Mucosa of rectum (tissue), 2 donors: ENCODE measurements around the gene RAB11FIP3.
A peak's percentile ranks its signal among the peaks of the same experiment; 100 is the strongest.

ENCODE experiments used
- H3K27ac ChIP-seq, 2 donors: one replicate each; pipeline ENCODE4 v1.7.0; 2013; ENCODE audit warnings: inconsistent platforms in 2 of 2, low read depth in 2 of 2, low read length in 2 of 2
- H3K27me3 ChIP-seq, 2 donors: one replicate each; pipeline ENCODE4 v1.7.0; 2013; ENCODE audit warnings: low read length in 2 of 2; ENCODE audit not compliant: control insufficient read depth in 2 of 2, insufficient read depth in 2 of 2
- H3K36me3 ChIP-seq, 2 donors: one replicate each; pipeline ENCODE4 v1.7.0; 2013; ENCODE audit warnings: low read length in 2 of 2; ENCODE audit not compliant: control insufficient read depth in 2 of 2, insufficient read depth in 2 of 2
- H3K4me1 ChIP-seq, 2 donors: one replicate each; pipeline ENCODE4 v1.7.0; 2013; ENCODE audit warnings: low read length in 2 of 2, mild to moderate bottlenecking in 1 of 2; ENCODE audit not compliant: control insufficient read depth in 2 of 2, insufficient read depth in 2 of 2
- H3K4me3 ChIP-seq, 2 donors: one replicate each; pipeline ENCODE4 v1.7.0; 2013; ENCODE audit warnings: low read length in 2 of 2
- H3K9ac ChIP-seq, 2 donors: one replicate each; pipeline ENCODE4 v1.7.0; 2013; ENCODE audit warnings: low read length in 2 of 2, low read depth in 1 of 2, mild to moderate bottlenecking in 1 of 2
- H3K9me3 ChIP-seq, 2 donors: one replicate each; pipeline ENCODE4 v1.7.0; 2013; ENCODE audit warnings: low read length in 2 of 2; ENCODE audit not compliant: control insufficient read depth in 2 of 2
- donor health status: healthy.
- donor health status: Normal muscosa, but diverticular disease.

The RAB11FIP3 gene

GRCh38 chr16:495127-495748 is 69.8 kb downstream of the RAB11FIP3 start:
- Histone ChIP-seq H3K27ac (no peak overlapping the region), H3K36me3 (peaks cover 0 to 5% of the 10 kb centered on the region in 2 donors), H3K27me3 (no peaks in the 10 kb centered on the region), H3K9me3 (no peaks in the 10 kb centered on the region), H3K9ac (no peak overlapping the region), H3K4me3 (no peak overlapping the region), H3K4me1 (no peaks in the 10 kb centered on the region)

GRCh38 chr16:496097-496886 is 70.8 kb downstream of the RAB11FIP3 start:
- no peaks in the 10 kb centered on the region for H3K9me3 ChIP-seq
- H3K9ac ChIP-seq = no peak overlapping the region
- peaks cover 0 to under 1% of the 10 kb centered on the region in 2 donors for H3K4me1 ChIP-seq
- peaks cover 0 to 2% of the 10 kb centered on the region in 2 donors for H3K36me3 ChIP-seq
- H3K27me3 ChIP-seq = no peaks in the 10 kb centered on the region
- H3K27ac ChIP-seq = no peak overlapping the region
- H3K4me3 ChIP-seq = no peak overlapping the region

GRCh38 chr16:497258-497657 is 71.8 kb downstream of the RAB11FIP3 start:
- Histone ChIP-seq H3K36me3 (peaks cover 0 to 2% of the 10 kb centered on the region in 2 donors), H3K4me1 (peaks cover 5 to 10% of the 10 kb centered on the region in 2 donors), H3K9ac (no peak overlapping the region), H3K27me3 (no peaks in the 10 kb centered on the region), H3K4me3 (no peak overlapping the region), H3K27ac (no peak overlapping the region), H3K9me3 (no peaks in the 10 kb centered on the region)

GRCh38 chr16:499924-500323 is 74.5 kb downstream of the RAB11FIP3 start:
- Histone ChIP-seq H3K36me3 (peaks cover 0 to 2% of the 10 kb centered on the region in 2 donors), H3K9me3 (no peaks in the 10 kb centered on the region), H3K27me3 (no peaks in the 10 kb centered on the region), H3K9ac (no peak overlapping the region), H3K4me3 (no peak overlapping the region), H3K4me1 (peaks cover 11 to 20% of the 10 kb centered on the region in 2 donors), H3K27ac (no peak overlapping the region)

- Histone ChIP-seq H3K27me3 (no peaks in the 10 kb centered on the region), H3K4me1 (peaks cover 11 to 20% of the 10 kb centered on the region in 2 donors), H3K27ac (no peak overlapping the region), H3K4me3 (no peak overlapping the region), H3K9ac (no peak overlapping the region), H3K36me3 (peaks cover 0 to 3% of the 10 kb centered on the region in 2 donors), H3K9me3 (no peaks in the 10 kb centered on the region)
These were observed 75.3 kb downstream of the RAB11FIP3 start for GRCh38 chr16:500709-501108.

- no peaks in the 10 kb centered on the region for H3K27me3 ChIP-seq
- H3K36me3 ChIP-seq = peaks cover 3 to 4% of the 10 kb centered on the region in 2 donors
- H3K4me3 ChIP-seq = peak overlapping the region; percentile 21 to 59
- no peaks in the 10 kb centered on the region for H3K9me3 ChIP-seq
- peak overlapping the region; percentile 75 for H3K27ac ChIP-seq
- H3K4me1 ChIP-seq = peaks cover 11 to 20% of the 10 kb centered on the region in 2 donors
- peak overlapping the region; percentile 44 to 56 for H3K9ac ChIP-seq
These were observed 76.9 kb downstream of the RAB11FIP3 start for GRCh38 chr16:502179-502943.

GRCh38 chr16:503150-504071 is 78.0 kb downstream of the RAB11FIP3 start:
- Histone ChIP-seq H3K27ac (peak overlapping the region; percentile 70 to 75), H3K27me3 (no peaks in the 10 kb centered on the region), H3K9me3 (no peaks in the 10 kb centered on the region), H3K9ac (peak overlapping the region; percentile 44 to 56), H3K4me1 (peaks cover 11 to 20% of the 10 kb centered on the region in 2 donors), H3K36me3 (peaks cover 3 to 4% of the 10 kb centered on the region in 2 donors), H3K4me3 (peak overlapping the region; percentile 21 to 59)

- H3K36me3 ChIP-seq = peaks cover 3 to 4% of the 10 kb centered on the region in 2 donors
- H3K27ac ChIP-seq = no peak overlapping the region
- no peak overlapping the region for H3K9ac ChIP-seq
- no peaks in the 10 kb centered on the region for H3K27me3 ChIP-seq
- no peaks in the 10 kb centered on the region for H3K9me3 ChIP-seq
- peaks cover 16 to 20% of the 10 kb centered on the region in 2 donors for H3K4me1 ChIP-seq
- H3K4me3 ChIP-seq = no peak overlapping the region
These were observed 80.2 kb downstream of the RAB11FIP3 start for GRCh38 chr16:505479-506245.

- H3K4me1 ChIP-seq = peaks cover 16 to 20% of the 10 kb centered on the region in 2 donors
- H3K4me3 ChIP-seq = no peak overlapping the region
- H3K9me3 ChIP-seq = no peaks in the 10 kb centered on the region
- H3K27ac ChIP-seq = no peak overlapping the region
- peaks cover 3 to 4% of the 10 kb centered on the region in 2 donors for H3K36me3 ChIP-seq
- H3K9ac ChIP-seq = no peak overlapping the region
- no peaks in the 10 kb centered on the region for H3K27me3 ChIP-seq
These were observed 80.7 kb downstream of the RAB11FIP3 start for GRCh38 chr16:506246-506546.
